HG03460 (cell line): ENCODE data around the gene PTGR1.
"Not testable (repeated sequence)": the region's sequence is repeated elsewhere in the genome, so short reads cannot be mapped to it uniquely, and the experiment has no call there.

Experiments used
- ATAC-seq: cut with Tn5 transposase; IDR thresholded peaks from one replicate; pipeline ENCODE4 v1.9.1; 2021; ENCODE audit not compliant: unreplicated experiment

PTGR1 gene

GRCh38 chr9:111599092-111599954 lies at the start of gene PTGR1:
PTGR1 (minus strand) TSS chr9:111599647; CDS start chr9:111597422, 2,225 bp downstream.
- ATAC-seq = no peak

GRCh38 chr9:111649016-111649415 lies 49.6 kb upstream of the PTGR1 start:
- ATAC-seq = no peak

GRCh38 chr9:111648066-111648465 lies 48.6 kb upstream of the PTGR1 start:
- ATAC-seq = no peak

- ATAC-seq = no peak
Observed at GRCh38 chr9:111646417-111646816, 47.0 kb upstream of the PTGR1 start.

GRCh38 chr9:111645806-111646205 lies 46.4 kb upstream of the PTGR1 start:
- no peak for ATAC-seq

GRCh38 chr9:111644195-111644772 lies 44.8 kb upstream of the PTGR1 start:
- ATAC-seq = no peak

- no peak for ATAC-seq
Observed at GRCh38 chr9:111637421-111637950, 38.0 kb upstream of the PTGR1 start.

- no peak for ATAC-seq
Observed at GRCh38 chr9:111634860-111635259, 35.4 kb upstream of the PTGR1 start.

- ATAC-seq = no peak
Observed at GRCh38 chr9:111633389-111633736, 33.9 kb upstream of the PTGR1 start.

- no peak for ATAC-seq
Observed at GRCh38 chr9:111632695-111633388, 33.4 kb upstream of the PTGR1 start.

- ATAC-seq = no peak
Observed at GRCh38 chr9:111632060-111632459, 32.6 kb upstream of the PTGR1 start.

GRCh38 chr9:111631214-111631971 lies 31.9 kb upstream of the PTGR1 start, which contains the start of gene DNAJC25:
DNAJC25 (plus strand) TSS chr9:111631334; CDS start chr9:111631408, 74 bp downstream.
- peak; percentile 96 for ATAC-seq

GRCh38 chr9:111630964-111631213 lies 31.4 kb upstream of the PTGR1 start:
- ATAC-seq = no peak

- peak; percentile 26 for ATAC-seq
Observed at GRCh38 chr9:111630182-111630963, 30.9 kb upstream of the PTGR1 start.

- ATAC-seq = no peak
Observed at GRCh38 chr9:111628411-111628810, 29.0 kb upstream of the PTGR1 start.

- ATAC-seq = no peak
Observed at GRCh38 chr9:111627260-111627963, 28.0 kb upstream of the PTGR1 start.

- ATAC-seq = no peak
Observed at GRCh38 chr9:111622626-111623025, 23.2 kb upstream of the PTGR1 start.

GRCh38 chr9:111621895-111622480 lies 22.5 kb upstream of the PTGR1 start:
- no peak for ATAC-seq

GRCh38 chr9:111617349-111617748 lies 17.9 kb upstream of the PTGR1 start:
- not testable (repeated sequence) for ATAC-seq
